Measurements from ENCODE around the gene ARHGEF39.

The ARHGEF39 gene

GRCh38 chr9:35661756-35662350 is 3.1 kb downstream of the ARHGEF39 start:
- H3K4me1 ChIP-seq (ENCODE audit: control insufficient read depth, insufficient read depth, low read length, poor library complexity, severe bottlenecking) = peaks cover 56% of the 10 kb centered on the region
- peak overlapping the region; percentile 100 for H3K27ac ChIP-seq (ENCODE audit: insufficient read depth, low read length, poor library complexity, severe bottlenecking)
- no peaks in the 10 kb centered on the region for H3K27me3 ChIP-seq (replicated peaks; ENCODE audit: control insufficient read depth, insufficient read depth, low read length, poor library complexity, severe bottlenecking)
- no peaks in the 10 kb centered on the region for H3K36me3 ChIP-seq (ENCODE audit: control insufficient read depth, insufficient read depth, low read length)
- DNase-seq = peak; percentile 50 to 61 (median 55)
- peak overlapping the region; percentile 29 for H3K4me3 ChIP-seq (ENCODE audit: insufficient read depth, low read depth, low read length, poor library complexity, severe bottlenecking)
- no peaks in the 10 kb centered on the region for H3K9me3 ChIP-seq (ENCODE audit: control insufficient read depth, low read length)

- no peak for DNase-seq
- no peak overlapping the region for H3K4me3 ChIP-seq (ENCODE audit: insufficient read depth, low read depth, low read length, poor library complexity, severe bottlenecking)
- H3K4me1 ChIP-seq (ENCODE audit: control insufficient read depth, insufficient read depth, low read length, poor library complexity, severe bottlenecking) = peaks cover 56% of the 10 kb centered on the region
- H3K27me3 ChIP-seq (replicated peaks; ENCODE audit: control insufficient read depth, insufficient read depth, low read length, poor library complexity, severe bottlenecking) = no peaks in the 10 kb centered on the region
- no peaks in the 10 kb centered on the region for H3K9me3 ChIP-seq (ENCODE audit: control insufficient read depth, low read length)
- no peaks in the 10 kb centered on the region for H3K36me3 ChIP-seq (ENCODE audit: control insufficient read depth, insufficient read depth, low read length)
- H3K27ac ChIP-seq (ENCODE audit: insufficient read depth, low read length, poor library complexity, severe bottlenecking) = peak overlapping the region; percentile 100
These were observed 4.0 kb downstream of the ARHGEF39 start for GRCh38 chr9:35660966-35661415.

DNA sequence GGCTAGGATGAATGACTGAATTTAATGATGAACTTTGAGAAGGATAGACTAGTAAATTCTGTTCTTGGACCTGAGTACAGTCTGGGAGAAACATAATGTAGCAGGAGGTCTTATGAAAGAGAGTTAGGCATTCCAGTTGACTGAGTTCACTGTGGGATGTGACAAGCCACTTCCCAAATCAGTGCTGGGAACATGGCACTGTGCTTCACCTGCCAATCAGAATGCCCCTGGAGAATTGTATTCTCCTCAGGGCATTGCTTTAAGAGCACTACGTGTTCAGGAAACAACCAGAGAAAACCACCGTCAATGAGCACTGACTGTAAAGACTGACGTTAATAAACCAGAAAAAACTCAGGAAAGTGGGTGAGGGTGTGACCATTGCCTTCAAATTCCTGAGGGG is 5.7 kb downstream of the ARHGEF39 start:
- Histone ChIP-seq H3K36me3 (ENCODE audit: control insufficient read depth, insufficient read depth, low read length) (no peaks in the 10 kb centered on the region), H3K9me3 (ENCODE audit: control insufficient read depth, low read length) (no peaks in the 10 kb centered on the region), H3K27ac (ENCODE audit: insufficient read depth, low read length, poor library complexity, severe bottlenecking) (peak overlapping the region; percentile 100), H3K4me1 (ENCODE audit: control insufficient read depth, insufficient read depth, low read length, poor library complexity, severe bottlenecking) (peaks cover 50% of the 10 kb centered on the region), H3K4me3 (ENCODE audit: insufficient read depth, low read depth, low read length, poor library complexity, severe bottlenecking) (peak overlapping the region; percentile 89), H3K27me3 (replicated peaks; ENCODE audit: control insufficient read depth, insufficient read depth, low read length, poor library complexity, severe bottlenecking) (no peaks in the 10 kb centered on the region)
- no peak for DNase-seq

DNA sequence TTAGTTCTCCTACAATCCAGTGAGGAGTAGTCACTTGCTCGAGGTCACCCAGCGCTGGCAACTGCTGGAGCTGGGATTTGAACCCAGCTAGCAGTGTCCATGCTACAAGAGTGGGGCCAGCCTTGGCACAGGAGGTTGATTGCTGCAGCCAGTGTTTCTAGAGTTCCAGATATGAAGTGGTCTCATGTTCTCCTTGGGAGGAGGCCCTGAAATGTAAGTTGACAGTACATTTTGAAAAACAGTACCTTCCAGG is 6.1 kb downstream of the ARHGEF39 start:
- H3K27ac ChIP-seq (ENCODE audit: insufficient read depth, low read length, poor library complexity, severe bottlenecking) = peak overlapping the region; percentile 100

GRCh38 chr9:35658137-35658967 is 6.6 kb downstream of the ARHGEF39 start, which contains the start of gene CCDC107:
TSS of gene CCDC107 (plus strand) at chr9:35658292. CDS start at chr9:35658380, 88 bp downstream.
- Histone ChIP-seq H3K9me3 (ENCODE audit: control insufficient read depth, low read length) (no peaks in the 10 kb centered on the region), H3K4me1 (ENCODE audit: control insufficient read depth, insufficient read depth, low read length, poor library complexity, severe bottlenecking) (peaks cover 43% of the 10 kb centered on the region), H3K4me3 (ENCODE audit: insufficient read depth, low read depth, low read length, poor library complexity, severe bottlenecking) (peak within 1 kb of the TSS; percentile 89), H3K36me3 (ENCODE audit: control insufficient read depth, insufficient read depth, low read length) (no peaks in the 10 kb centered on the region), H3K27ac (ENCODE audit: insufficient read depth, low read length, poor library complexity, severe bottlenecking) (peak within 1 kb of the TSS; percentile 100), H3K27me3 (replicated peaks; ENCODE audit: control insufficient read depth, insufficient read depth, low read length, poor library complexity, severe bottlenecking) (no peaks in the 10 kb centered on the region)
- DNase-seq = peak; percentile 71 to 81 (median 79)

More for the DNA sequence above, 6.1 kb downstream of the ARHGEF39 start:
- no peaks in the 10 kb centered on the region for H3K36me3 ChIP-seq (ENCODE audit: control insufficient read depth, insufficient read depth, low read length)
- H3K4me1 ChIP-seq (ENCODE audit: control insufficient read depth, insufficient read depth, low read length, poor library complexity, severe bottlenecking) = peaks cover 46% of the 10 kb centered on the region
- no peaks in the 10 kb centered on the region for H3K9me3 ChIP-seq (ENCODE audit: control insufficient read depth, low read length)
- DNase-seq = no peak
- H3K4me3 ChIP-seq (ENCODE audit: insufficient read depth, low read depth, low read length, poor library complexity, severe bottlenecking) = peak overlapping the region; percentile 89
- H3K27me3 ChIP-seq (replicated peaks; ENCODE audit: control insufficient read depth, insufficient read depth, low read length, poor library complexity, severe bottlenecking) = no peaks in the 10 kb centered on the region

DNA sequence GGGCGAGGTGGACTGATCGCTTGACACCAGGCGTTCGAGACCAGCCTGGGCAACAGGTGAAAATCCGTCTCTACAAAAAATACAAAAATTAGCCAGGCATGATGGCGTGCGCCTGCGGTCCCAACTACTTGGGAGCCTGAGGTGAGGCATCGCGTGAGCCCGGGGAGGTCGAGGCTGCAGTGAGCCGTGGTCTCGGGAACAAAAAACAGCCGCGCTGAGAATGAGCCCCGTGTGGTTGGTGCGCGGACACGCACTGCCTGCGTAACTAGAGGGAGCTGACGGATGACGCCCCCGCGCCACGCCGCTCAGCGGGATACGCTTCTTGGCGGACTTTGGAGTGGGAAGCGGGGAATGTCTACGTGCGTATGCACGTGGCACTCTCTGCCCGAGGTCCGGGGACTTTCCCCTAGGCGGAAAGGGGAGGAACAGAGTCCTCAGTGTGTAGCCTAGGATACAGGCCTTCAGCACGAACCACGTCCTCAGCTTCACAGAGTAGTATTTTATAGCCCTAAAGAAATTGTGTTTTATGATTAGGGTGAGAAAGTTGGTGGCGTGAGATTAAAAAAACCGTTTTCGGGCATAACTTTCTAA is 7.4 kb downstream of the ARHGEF39 start, which contains the start of gene RMRP:
Gene RMRP (minus strand): TSS at position 474 of the 591 bp plus-strand sequence.
- Histone ChIP-seq H3K27me3 (replicated peaks; ENCODE audit: control insufficient read depth, insufficient read depth, low read length, poor library complexity, severe bottlenecking) (no peaks in the 10 kb centered on the region), H3K4me1 (ENCODE audit: control insufficient read depth, insufficient read depth, low read length, poor library complexity, severe bottlenecking) (peaks cover 36% of the 10 kb centered on the region), H3K36me3 (ENCODE audit: control insufficient read depth, insufficient read depth, low read length) (no peaks in the 10 kb centered on the region), H3K27ac (ENCODE audit: insufficient read depth, low read length, poor library complexity, severe bottlenecking) (peak within 1 kb of the TSS; percentile 100), H3K4me3 (ENCODE audit: insufficient read depth, low read depth, low read length, poor library complexity, severe bottlenecking) (peak within 1 kb of the TSS; percentile 89), H3K9me3 (ENCODE audit: control insufficient read depth, low read length) (no peaks in the 10 kb centered on the region)
- peak; percentile 84 to 92 (median 87) for DNase-seq

DNA sequence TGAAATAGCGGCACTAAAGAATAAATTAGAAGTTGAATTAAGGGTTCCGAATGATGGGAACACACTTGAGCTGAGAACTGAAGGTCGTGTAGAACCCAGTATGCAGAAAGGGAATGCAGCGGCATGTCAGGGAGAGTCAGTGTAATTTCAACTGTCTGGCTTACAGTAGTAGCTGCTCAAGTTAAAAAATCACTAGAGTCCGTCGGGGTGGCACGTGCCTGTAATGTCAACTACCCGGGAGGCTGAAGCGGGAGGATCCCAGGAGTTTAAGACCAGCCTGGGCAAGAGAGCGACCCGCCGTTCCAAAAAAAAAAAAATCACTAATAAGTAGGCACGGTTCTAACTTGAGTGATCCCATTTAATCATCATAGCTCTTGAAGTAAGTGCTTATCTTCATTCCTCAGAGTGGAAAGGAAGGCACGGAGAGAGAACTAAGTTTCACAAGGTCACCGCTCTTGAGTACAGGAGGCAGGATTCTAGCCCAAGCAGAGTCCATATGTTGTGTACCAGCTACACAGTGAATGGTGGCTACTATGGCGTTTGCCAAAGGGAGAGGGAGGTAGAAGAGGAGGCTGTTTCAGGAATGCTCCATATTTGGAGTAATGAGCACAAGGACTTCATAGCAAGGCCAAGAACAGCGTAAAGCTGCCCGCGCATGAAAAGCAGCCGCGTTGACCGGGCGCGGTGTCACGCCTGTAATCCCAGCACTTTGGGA is 8.0 kb downstream of the ARHGEF39 start:
- H3K36me3 ChIP-seq (ENCODE audit: control insufficient read depth, insufficient read depth, low read length) = no peaks in the 10 kb centered on the region
- H3K4me1 ChIP-seq (ENCODE audit: control insufficient read depth, insufficient read depth, low read length, poor library complexity, severe bottlenecking) = peaks cover 29% of the 10 kb centered on the region
- peak overlapping the region; percentile 89 for H3K4me3 ChIP-seq (ENCODE audit: insufficient read depth, low read depth, low read length, poor library complexity, severe bottlenecking)
- H3K27ac ChIP-seq (ENCODE audit: insufficient read depth, low read length, poor library complexity, severe bottlenecking) = peak overlapping the region; percentile 100
- no peaks in the 10 kb centered on the region for H3K27me3 ChIP-seq (replicated peaks; ENCODE audit: control insufficient read depth, insufficient read depth, low read length, poor library complexity, severe bottlenecking)
- H3K9me3 ChIP-seq (ENCODE audit: control insufficient read depth, low read length) = no peaks in the 10 kb centered on the region
- no peak for DNase-seq

DNA sequence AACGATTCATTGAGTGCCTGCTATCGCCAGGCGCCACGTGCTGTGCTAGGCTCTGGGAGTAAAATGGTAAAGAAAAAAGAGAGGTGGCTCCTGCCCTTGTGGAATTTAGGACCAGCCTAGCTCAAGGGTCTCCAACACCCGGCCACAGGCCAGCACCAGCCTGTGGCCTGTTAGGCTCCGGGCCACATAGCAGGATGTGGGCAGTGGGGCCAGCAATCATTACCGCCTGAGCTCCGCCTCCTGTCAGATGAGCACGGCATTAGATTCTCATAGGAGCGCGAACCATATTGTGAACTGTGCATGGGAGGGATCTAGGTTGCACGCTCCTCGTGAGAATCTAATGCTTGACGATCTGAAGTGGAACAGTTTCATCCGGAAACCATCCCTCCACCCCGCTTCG is 8.6 kb downstream of the ARHGEF39 start:
- DNase-seq = no peak
- Histone ChIP-seq H3K9me3 (ENCODE audit: control insufficient read depth, low read length) (no peaks in the 10 kb centered on the region), H3K4me1 (ENCODE audit: control insufficient read depth, insufficient read depth, low read length, poor library complexity, severe bottlenecking) (peaks cover 30% of the 10 kb centered on the region), H3K27ac (ENCODE audit: insufficient read depth, low read length, poor library complexity, severe bottlenecking) (peak overlapping the region; percentile 100), H3K27me3 (replicated peaks; ENCODE audit: control insufficient read depth, insufficient read depth, low read length, poor library complexity, severe bottlenecking) (no peaks in the 10 kb centered on the region), H3K36me3 (ENCODE audit: control insufficient read depth, insufficient read depth, low read length) (no peaks in the 10 kb centered on the region), H3K4me3 (ENCODE audit: insufficient read depth, low read depth, low read length, poor library complexity, severe bottlenecking) (no peak overlapping the region)

- H3K27ac ChIP-seq (ENCODE audit: insufficient read depth, low read length, poor library complexity, severe bottlenecking) = no peak overlapping the region
These were observed 11.4 kb downstream of the ARHGEF39 start for GRCh38 chr9:35653611-35654010.

More at GRCh38 chr9:35653611-35654010, 11.4 kb downstream of the ARHGEF39 start:
- Histone ChIP-seq H3K4me3 (ENCODE audit: insufficient read depth, low read depth, low read length, poor library complexity, severe bottlenecking) (no peak overlapping the region), H3K36me3 (ENCODE audit: control insufficient read depth, insufficient read depth, low read length) (no peaks in the 10 kb centered on the region), H3K4me1 (ENCODE audit: control insufficient read depth, insufficient read depth, low read length, poor library complexity, severe bottlenecking) (peaks cover 21% of the 10 kb centered on the region), H3K9me3 (ENCODE audit: control insufficient read depth, low read length) (no peaks in the 10 kb centered on the region), H3K27me3 (replicated peaks; ENCODE audit: control insufficient read depth, insufficient read depth, low read length, poor library complexity, severe bottlenecking) (no peaks in the 10 kb centered on the region)
- no peak for DNase-seq

All from effector memory CD4-positive, alpha-beta T cell (primary cell).